Panc1 (cell line): Measurements from ENCODE around the gene ZNF236.

Experiments
- POLR2AphosphoS5 ChIP-seq: IDR thresholded peaks from 2 replicates; pipeline ENCODE4 v1.6.1; 2012; ENCODE audit warnings: mild to moderate bottlenecking, low read depth, low read length, moderate library complexity
- REST ChIP-seq, 2 experiments: IDR thresholded peaks; 2 replicates each; pipeline ENCODE4 v1.6.1; 2011 to 2012; ENCODE audit warnings: low read depth in 2 of 2, control low read depth in 1 of 2, low read length in 1 of 2, mild to moderate bottlenecking in 1 of 2, moderate library complexity in 1 of 2; ENCODE audit not compliant: insufficient read depth in 1 of 2
- SIN3A ChIP-seq: IDR thresholded peaks from 2 replicates; pipeline ENCODE4 v1.6.1; 2012; ENCODE audit warnings: low read depth, mild to moderate bottlenecking, low read length, moderate library complexity, borderline replicate concordance; ENCODE audit not compliant: insufficient read depth
- TCF7L2 ChIP-seq: IDR thresholded peaks from 2 replicates; pipeline ENCODE4 v1.6.1; 2011; ENCODE audit warnings: mild to moderate bottlenecking, low read depth, low read length, inconsistent platforms
- TF ChIP-seq, protein P1 (sequence below): fragments of 450-650 bp; IDR thresholded peaks from 2 replicates; pipeline ENCODE4 v1.5.1; 2017; ENCODE audit warnings: mild to moderate bottlenecking

DNA sequence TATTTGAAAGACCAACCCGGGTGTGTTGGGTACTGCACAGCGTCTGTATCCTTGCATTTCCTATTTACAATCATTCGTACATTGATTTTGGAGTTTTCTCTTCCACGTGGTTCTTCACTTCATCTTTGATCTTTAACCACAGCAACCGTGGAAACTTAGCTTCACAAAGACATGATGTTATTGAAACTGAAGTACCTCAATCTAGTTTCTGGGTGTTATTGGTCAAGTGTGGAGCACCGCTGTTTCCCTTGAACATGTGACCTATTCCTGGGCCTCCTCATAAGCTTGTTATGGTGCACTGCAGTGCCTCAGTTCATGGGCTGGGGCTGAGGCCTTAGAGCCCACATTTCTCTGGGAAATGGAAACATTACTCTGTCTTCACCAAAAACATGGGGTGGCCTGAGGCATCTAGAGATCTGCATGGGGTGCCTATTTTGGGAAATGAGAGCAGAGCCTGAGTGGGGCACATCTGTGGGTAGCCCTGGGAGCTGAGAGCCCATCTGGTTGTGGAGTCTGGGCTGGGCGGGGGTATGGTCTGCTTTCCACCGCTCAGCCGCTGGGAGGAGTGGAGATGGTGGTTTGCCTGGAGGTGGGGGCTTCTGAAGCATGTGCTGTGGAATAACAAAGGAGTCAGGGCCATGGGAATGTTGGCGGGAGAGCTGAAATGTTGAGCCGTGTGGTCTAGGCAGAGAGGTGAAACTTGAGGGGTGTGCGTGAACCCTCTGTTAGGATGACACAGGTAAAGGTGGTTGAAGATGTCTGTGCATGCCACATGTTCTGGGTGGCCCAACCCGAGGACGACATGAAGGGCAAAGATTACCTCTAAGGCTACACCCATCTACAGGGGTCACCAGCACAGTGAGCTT is 37.4 kb downstream of the ZNF236 start:
- TF ChIP-seq, protein P1, sequence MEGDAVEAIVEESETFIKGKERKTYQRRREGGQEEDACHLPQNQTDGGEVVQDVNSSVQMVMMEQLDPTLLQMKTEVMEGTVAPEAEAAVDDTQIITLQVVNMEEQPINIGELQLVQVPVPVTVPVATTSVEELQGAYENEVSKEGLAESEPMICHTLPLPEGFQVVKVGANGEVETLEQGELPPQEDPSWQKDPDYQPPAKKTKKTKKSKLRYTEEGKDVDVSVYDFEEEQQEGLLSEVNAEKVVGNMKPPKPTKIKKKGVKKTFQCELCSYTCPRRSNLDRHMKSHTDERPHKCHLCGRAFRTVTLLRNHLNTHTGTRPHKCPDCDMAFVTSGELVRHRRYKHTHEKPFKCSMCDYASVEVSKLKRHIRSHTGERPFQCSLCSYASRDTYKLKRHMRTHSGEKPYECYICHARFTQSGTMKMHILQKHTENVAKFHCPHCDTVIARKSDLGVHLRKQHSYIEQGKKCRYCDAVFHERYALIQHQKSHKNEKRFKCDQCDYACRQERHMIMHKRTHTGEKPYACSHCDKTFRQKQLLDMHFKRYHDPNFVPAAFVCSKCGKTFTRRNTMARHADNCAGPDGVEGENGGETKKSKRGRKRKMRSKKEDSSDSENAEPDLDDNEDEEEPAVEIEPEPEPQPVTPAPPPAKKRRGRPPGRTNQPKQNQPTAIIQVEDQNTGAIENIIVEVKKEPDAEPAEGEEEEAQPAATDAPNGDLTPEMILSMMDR: no peak
- TF ChIP-seq REST (IDR thresholded peaks at IDR 0.05; ENCODE audit: insufficient read depth in 1 of 2, low read depth in 2 of 2, low read length in 1 of 2): no peak
- no peak for TF ChIP-seq POLR2AphosphoS5
- TF ChIP-seq TCF7L2: no peak
- no peak for TF ChIP-seq SIN3A
